ENCODE results near the gene ABHD2. TPM values are rescaled to one million over a fixed set of nuclear protein-coding genes. Genes with fewer than 3 reads are reported as not detected.

The ABHD2 gene
- total RNA-seq, 1 experiment from 2014 or later = 29.7 TPM

GRCh38 chr15:89142423-89142822 lies 54.2 kb downstream of the ABHD2 start (continued):
- TF ChIP-seq USF1 (CRISPR knock-in tag; IDR thresholded peaks at IDR 0.05) (no peak), ZNF512 (CRISPR knock-in tag; IDR thresholded peaks at IDR 0.05; ENCODE audit: borderline replicate concordance) (no peak), CREM (CRISPR knock-in tag; IDR thresholded peaks at IDR 0.05) (no peak), E2F1 (CRISPR knock-in tag; IDR thresholded peaks at IDR 0.05) (no peak), E2F5 (CRISPR knock-in tag; IDR thresholded peaks at IDR 0.05) (no peak), MYBL2 (CRISPR knock-in tag; IDR thresholded peaks at IDR 0.05) (no peak), NR1H2 (CRISPR knock-in tag; IDR thresholded peaks at IDR 0.05) (no peak), CREB1 (CRISPR knock-in tag; IDR thresholded peaks at IDR 0.05) (no peak), MXD4 (CRISPR knock-in tag; IDR thresholded peaks at IDR 0.05; ENCODE audit: borderline replicate concordance) (no peak), ATF1 (CRISPR knock-in tag; IDR thresholded peaks at IDR 0.05) (no peak), NR3C1 (CRISPR knock-in tag; conservative IDR thresholded peaks at IDR 0.05; ENCODE audit: low read depth) (no peak), JAZF1 (CRISPR knock-in tag; IDR thresholded peaks at IDR 0.05) (no peak)

GRCh38 chr15:89143503-89144162 lies 55.4 kb downstream of the ABHD2 start:
- no peak overlapping the region for H3K27ac Mint-ChIP-seq

GRCh38 chr15:89144491-89144890 lies 56.2 kb downstream of the ABHD2 start:
- no peaks in the 10 kb centered on the region for H3K9me3 Mint-ChIP-seq
- no peak overlapping the region for H3K27ac Mint-ChIP-seq
- ATAC-seq (no peak), DNase-seq (ENCODE audit: low spot score) (no peak)
- H3K27me3 Mint-ChIP-seq (ENCODE audit: low read depth) = no peaks in the 10 kb centered on the region
- CTCF ChIA-PET = no interaction called here
- POLR2A ChIA-PET = interaction anchor here (0.8 kb wide), 1 partner anchor 23 kb away, joined by 3 read pairs; no protein-coding TSS in a partner anchor
- H3K36me3 Mint-ChIP-seq = no peaks in the 10 kb centered on the region
- peaks cover 11% of the 10 kb centered on the region for H3K4me1 Mint-ChIP-seq
- no peak overlapping the region for H3K4me3 Mint-ChIP-seq
- no peak for TF ChIP-seq PRDM15 (CRISPR knock-in tag; IDR thresholded peaks at IDR 0.05)
- TF ChIP-seq AFF4 (CRISPR knock-in tag; IDR thresholded peaks at IDR 0.05; ENCODE audit: borderline replicate concordance) = no peak
- TF ChIP-seq NR3C1 (CRISPR knock-in tag; conservative IDR thresholded peaks at IDR 0.05; ENCODE audit: low read depth) = no peak
- TF ChIP-seq FOXJ3 (CRISPR knock-in tag; IDR thresholded peaks at IDR 0.05; ENCODE audit: borderline replicate concordance) = no peak
- no peak for TF ChIP-seq MXD4 (CRISPR knock-in tag; IDR thresholded peaks at IDR 0.05; ENCODE audit: borderline replicate concordance)
- no peak for TF ChIP-seq TEAD4 (CRISPR knock-in tag; IDR thresholded peaks at IDR 0.05)
- no peak for TF ChIP-seq SP1 (CRISPR knock-in tag; conservative IDR thresholded peaks at IDR 0.05)
- no peak for TF ChIP-seq E2F4 (CRISPR knock-in tag; IDR thresholded peaks at IDR 0.05; ENCODE audit: borderline replicate concordance, low read depth)

More at GRCh38 chr15:89143503-89144162, 55.4 kb downstream of the ABHD2 start:
- CTCF ChIA-PET = no interaction called here
- DNase-seq (ENCODE audit: low spot score) (no peak), ATAC-seq (no peak)
- Mint-ChIP-seq H3K9me3 (no peaks in the 10 kb centered on the region), H3K4me3 (no peak overlapping the region), H3K36me3 (no peaks in the 10 kb centered on the region), H3K27me3 (ENCODE audit: low read depth) (no peaks in the 10 kb centered on the region), H3K4me1 (peaks cover 9% of the 10 kb centered on the region)
- TF ChIP-seq ZNF671 (CRISPR knock-in tag; IDR thresholded peaks at IDR 0.05) = no peak
- TF ChIP-seq OVOL2 (CRISPR knock-in tag; IDR thresholded peaks at IDR 0.05; ENCODE audit: borderline replicate concordance) = no peak
- POLR2A ChIA-PET = no interaction called here
